PC-9 (cell line): ENCODE measurements around the gene USP1. TPM values are rescaled to one million over a fixed set of nuclear protein-coding genes. Genes with fewer than 3 reads are reported as not detected.

Source experiments
- BruUV-seq: library from RNA; stranded (reverse); fragments of 400-500 nt; replicated peaks from 2 replicates; lab custom pipeline; 2021; lab: Mats Ljungman, UMichigan
- CTCF ChIA-PET: fragments of 300-600 bp; sonication (Branson Sonifier 250); formaldehyde crosslinking; loops from one replicate; lab custom pipeline; 2022; ENCODE audit warnings: antibody characterized with exemption; lab: Charles Lee
- POLR2A ChIA-PET: fragments of 300-600 bp; sonication (Branson Sonifier 250); formaldehyde crosslinking; loops from one replicate; lab custom pipeline; 2022; ENCODE audit warnings: antibody characterized with exemption; ENCODE audit not compliant: unreplicated experiment; lab: Charles Lee
- DNase-seq, 2 experiments: peaks; one replicate each; pipeline versions ENCODE4 v3.0.0 to v3.0.0-alpha.2; 2015 to 2022; ENCODE audit warnings: mixed read lengths in 1 of 2
- H2AFZ ChIP-seq: fragments of 200-600 bp; sonication (generic); 2 replicates; pipeline ENCODE4 v1.8.1; 2017; ENCODE audit warnings: antibody characterized with exemption
- H3F3A ChIP-seq: fragments of 200-600 bp; sonication (generic); 2 replicates; pipeline ENCODE4 v1.8.1; 2017; ENCODE audit warnings: antibody characterized with exemption, mild to moderate bottlenecking, low read depth; ENCODE audit not compliant: insufficient read depth
- H3K27ac ChIP-seq: fragments of 200-600 bp; sonication (generic); 2 replicates; pipeline ENCODE4 v1.6.1; 2016; ENCODE audit warnings: mixed run types
- H3K27me3 ChIP-seq: fragments of 200-600 bp; sonication (generic); 2 replicates; pipeline ENCODE4 v1.6.1; 2016; ENCODE audit warnings: low read depth, mixed run types; ENCODE audit not compliant: insufficient read depth
- H3K36me3 ChIP-seq: fragments of 200-600 bp; sonication (generic); 2 replicates; pipeline ENCODE4 v1.6.1; 2016; ENCODE audit warnings: low read depth, mixed run types
- H3K4me1 ChIP-seq: fragments of 200-600 bp; sonication (generic); replicated peaks from 2 replicates; pipeline ENCODE4 v1.6.1; 2016; ENCODE audit warnings: mixed run types; ENCODE audit not compliant: insufficient read depth
- H3K4me2 ChIP-seq: fragments of 200-600 bp; sonication (generic); 2 replicates; pipeline ENCODE4 v1.6.1; 2017; ENCODE audit warnings: mixed run types
- H3K4me3 ChIP-seq: fragments of 200-600 bp; sonication (generic); 2 replicates; pipeline ENCODE4 v1.6.1; 2016; ENCODE audit warnings: mixed run types
- H3K79me2 ChIP-seq: fragments of 200-600 bp; sonication (generic); 2 replicates; pipeline ENCODE4 v1.6.1; 2017; ENCODE audit warnings: low read depth, mixed run types
- H3K9me2 ChIP-seq: fragments of 200-600 bp; sonication (generic); 2 replicates; pipeline ENCODE4 v1.8.1; 2017; ENCODE audit warnings: mild to moderate bottlenecking; ENCODE audit not compliant: insufficient read depth
- H3K9me3 ChIP-seq: fragments of 200-600 bp; sonication (generic); 2 replicates; pipeline ENCODE4 v1.8.1; 2016; ENCODE audit warnings: low read depth; ENCODE audit not compliant: insufficient read depth
- H4K20me1 ChIP-seq: fragments of 200-600 bp; sonication (generic); 2 replicates; pipeline ENCODE4 v1.8.1; 2017; ENCODE audit not compliant: insufficient read depth
- CTCF ChIP-seq: fragments of 200-600 bp; sonication (generic); conservative IDR thresholded peaks from 2 replicates; pipeline ENCODE4 v1.6.1; 2017; ENCODE audit warnings: mixed run types, antibody characterized with exemption, mild to moderate bottlenecking, moderate library complexity
- EZH2 ChIP-seq: fragments of 200-600 bp; sonication (generic); IDR thresholded peaks from 2 replicates; pipeline ENCODE4 v1.8.0; 2017; ENCODE audit warnings: antibody characterized with exemption, low read depth
- intact Hi-C: fragments of 100-400 bp; cut with micrococcal nuclease; formaldehyde crosslinking; loops from one replicate; pipeline ENCODE4 v1.10.0; 2022; ENCODE audit not compliant: unreplicated experiment
- total RNA-seq: library from RNA; stranded (reverse); gene quantifications from 2 replicates; pipeline ENCODE4 v1.2.3, GENCODE V29; 2021

USP1 gene
- total RNA-seq, 1 experiment from 2014 or later, result 50.3 TPM

- Histone ChIP-seq H3K27me3 (no peaks in the 10 kb centered on the region), H3F3A (peaks cover 23% of the 10 kb centered on the region; the same call in 1 of the 2 replicates), H3K79me2 (no peaks in the 10 kb centered on the region), H3K9me3 (no peaks in the 10 kb centered on the region), H3K4me2 (no peak overlapping the region), H3K36me3 (peaks cover 14% of the 10 kb centered on the region), H3K27ac (no peak overlapping the region), H3K4me3 (no peak overlapping the region), H2AFZ (no peak overlapping the region), H4K20me1 (no peaks in the 10 kb centered on the region), H3K4me1 (no peaks in the 10 kb centered on the region), H3K9me2 (no peaks in the 10 kb centered on the region)
- no peak for DNase-seq
- BruUV-seq, result no TSS peak
- ChIA-PET POLR2A (interaction anchor here (0.6 kb wide), 1 partner anchor 17 kb away, joined by 9 read pairs; no protein-coding TSS in a partner anchor), CTCF (no interaction called here)
- intact Hi-C loops, result no loop called here
- TF ChIP-seq EZH2, result no peak
- TF ChIP-seq CTCF, result no peak
These were observed 21.1 kb downstream of the USP1 start for GRCh38 chr1:62457955-62458354.

GRCh38 chr1:62462370-62462769 lies 25.5 kb downstream of the USP1 start:
- intact Hi-C loops, result no loop called here
- H3K4me1 ChIP-seq, result no peaks in the 10 kb centered on the region
- no peaks in the 10 kb centered on the region for H3K9me3 ChIP-seq
- no peak for DNase-seq
- no peaks in the 10 kb centered on the region for H3K79me2 ChIP-seq
- POLR2A ChIA-PET, result no interaction called here
- H3K36me3 ChIP-seq, result peaks cover 3% of the 10 kb centered on the region; the same call in 1 of the 2 replicates
- H3F3A ChIP-seq, result peaks cover 14% of the 10 kb centered on the region; the same call in 1 of the 2 replicates
- no TSS peak for BruUV-seq
- H3K9me2 ChIP-seq, result no peaks in the 10 kb centered on the region
- CTCF ChIA-PET, result no interaction called here
- TF ChIP-seq EZH2 (no peak), CTCF (no peak)
- H4K20me1 ChIP-seq, result no peaks in the 10 kb centered on the region
- H3K4me3 ChIP-seq, result no peak overlapping the region
- no peak overlapping the region for H3K4me2 ChIP-seq
- H2AFZ ChIP-seq, result no peak overlapping the region
- H3K27ac ChIP-seq, result no peak overlapping the region
- H3K27me3 ChIP-seq, result no peaks in the 10 kb centered on the region

GRCh38 chr1:62467092-62467491 lies 30.2 kb downstream of the USP1 start:
- Histone ChIP-seq H3F3A (no peaks in the 10 kb centered on the region), H3K9me2 (no peaks in the 10 kb centered on the region), H3K4me2 (no peak overlapping the region), H4K20me1 (no peaks in the 10 kb centered on the region), H3K27me3 (no peaks in the 10 kb centered on the region), H3K36me3 (peaks cover 3% of the 10 kb centered on the region; the same call in 1 of the 2 replicates), H3K27ac (no peak overlapping the region), H3K9me3 (no peaks in the 10 kb centered on the region), H3K79me2 (no peaks in the 10 kb centered on the region), H3K4me3 (no peak overlapping the region), H3K4me1 (no peaks in the 10 kb centered on the region), H2AFZ (no peak overlapping the region)
- ChIA-PET CTCF (no interaction called here), POLR2A (no interaction called here)
- no peak for DNase-seq
- no TSS peak for BruUV-seq
- intact Hi-C loops, result no loop called here
- TF ChIP-seq EZH2 (no peak), CTCF (no peak)
